A549 (cell line): ENCODE data around the gene LTBP4. TPM values are rescaled to one million over a fixed set of nuclear protein-coding genes. Genes with fewer than 3 reads are reported as not detected.

Source experiments
- ATAC-seq, 2 experiments: fragments of 200-7000 bp in 1 of 2; fragments of >200 bp in 1 of 2; cut with Nextera tagmentation in 1 of 2; cut with Tn5 transposase in 1 of 2; 3 replicates each; pipeline versions ENCODE4 v1.8.0 to v1.9.1; 2018 to 2020; ENCODE audit warnings: mild to moderate bottlenecking in 1 of 2, moderate library complexity in 1 of 2
- CTCF ChIA-PET: fragments of 300-600 bp; sonication (Branson Sonifier 250); formaldehyde crosslinking; extraction: SDS; loops from one replicate; lab custom pipeline; 2021; ENCODE audit warnings: antibody characterized with exemption, inconsistent platforms; lab: Yijun Ruan, JAX
- POLR2A ChIA-PET: fragments of 350-600 bp; formaldehyde crosslinking; extraction: SDS; loops from one replicate; lab custom pipeline; 2021; ENCODE audit warnings: antibody characterized with exemption, inconsistent platforms; lab: Yijun Ruan, JAX
- DNase-seq, 2 experiments: peaks; one replicate each; pipeline versions ENCODE4 v3.0.0 to v3.0.0-alpha.2; 2011 to 2016; ENCODE audit warnings: low read depth in 1 of 2, low spot score in 1 of 2
- FAIRE-seq: peaks from 2 replicates; lab custom pipeline; 2011; peaks lifted over from hg19 to GRCh38; lab: Jason Lieb, UNC
- H3K27ac ChIP-seq, 2 experiments: fragments of >200 bp; sonication (Bioruptor Twin); formaldehyde crosslinking; 3 replicates each; pipeline ENCODE4 v1.5.1; 2016 to 2017
- H3K4me1 ChIP-seq: fragments of >200 bp; sonication (Bioruptor Twin); formaldehyde crosslinking; 3 replicates; pipeline ENCODE4 v1.6.1; 2016
- H3K4me2 ChIP-seq: fragments of >200 bp; sonication (Bioruptor Twin); formaldehyde crosslinking; 3 replicates; pipeline ENCODE4 v1.6.1; 2016
- H3K4me3 ChIP-seq: fragments of >200 bp; sonication (Bioruptor Twin); formaldehyde crosslinking; 3 replicates; pipeline ENCODE4 v1.5.1; 2016
- H3K9me3 ChIP-seq: fragments of >200 bp; sonication (Bioruptor Twin); formaldehyde crosslinking; 3 replicates; pipeline ENCODE4 v1.6.1; 2016
- CBX2 ChIP-seq: fragments of 200-600 bp; sonication (generic); IDR thresholded peaks from 2 replicates; pipeline ENCODE4 v1.6.1; 2016; ENCODE audit warnings: low read depth, mild to moderate bottlenecking, borderline replicate concordance
- CTCF ChIP-seq: fragments of >200 bp; sonication (Bioruptor Twin); formaldehyde crosslinking; IDR thresholded peaks from 3 replicates; pipeline ENCODE4 v1.5.1; 2016
- ESRRA ChIP-seq: fragments of 150-350 bp; IDR thresholded peaks from 2 replicates; pipeline ENCODE4 v1.6.1; 2014; ENCODE audit warnings: mild to moderate bottlenecking, low read length, borderline replicate concordance
- FOSB ChIP-seq: fragments of 250-450 bp; sonication (Bioruptor Pico); IDR thresholded peaks from 2 replicates; pipeline ENCODE4 v1.5.0; 2020; ENCODE audit warnings: mild to moderate bottlenecking, moderate library complexity
- GATA3 ChIP-seq: IDR thresholded peaks from 2 replicates; pipeline ENCODE4 v1.6.1; 2012; ENCODE audit warnings: borderline replicate concordance
- HDAC2 ChIP-seq: fragments of 200-600 bp; sonication (generic); IDR thresholded peaks from 2 replicates; pipeline ENCODE4 v1.6.1; 2016
- HOXB5 ChIP-seq: fragments of 250-450 bp; sonication (Bioruptor Pico); IDR thresholded peaks from 2 replicates; pipeline ENCODE4 v1.5.0; 2020; ENCODE audit warnings: mild to moderate bottlenecking, moderate library complexity
- MAX ChIP-seq: IDR thresholded peaks from 2 replicates; pipeline ENCODE4 v1.6.1; 2012
- NPAS2 ChIP-seq: fragments of 250-450 bp; sonication (Bioruptor Pico); IDR thresholded peaks from 2 replicates; pipeline ENCODE4 v1.8.0; 2022; ENCODE audit warnings: mild to moderate bottlenecking, moderate library complexity, borderline replicate concordance
- PBX3 ChIP-seq: IDR thresholded peaks from 2 replicates; pipeline ENCODE4 v1.6.1; 2012
- RAD21 ChIP-seq, 2 experiments: fragments of >200 bp in 1 of 2; sonication (Bioruptor Twin) in 1 of 2; formaldehyde crosslinking in 1 of 2; IDR thresholded peaks in 1 of 2; conservative IDR thresholded peaks in 1 of 2; 2 replicates in 1 of 2; 3 replicates in 1 of 2; pipeline ENCODE4 v1.6.1; 2012 to 2018; ENCODE audit warnings: inconsistent platforms in 1 of 2
- RARB ChIP-seq: fragments of 250-450 bp; sonication (Bioruptor Pico); IDR thresholded peaks from 2 replicates; pipeline ENCODE4 v1.8.0; 2021; ENCODE audit warnings: mild to moderate bottlenecking, moderate library complexity
- RCOR1 ChIP-seq: fragments of 150-350 bp; IDR thresholded peaks from 2 replicates; pipeline ENCODE4 v1.6.1; 2014; ENCODE audit warnings: antibody characterized with exemption, low read length, low read depth
- RNF2 ChIP-seq: fragments of 200-600 bp; sonication (generic); IDR thresholded peaks from 2 replicates; pipeline ENCODE4 v1.6.1; 2016; ENCODE audit warnings: low read depth, mild to moderate bottlenecking, antibody characterized with exemption, moderate library complexity, borderline replicate concordance
- TFCP2L1 ChIP-seq: fragments of 250-450 bp; sonication (Bioruptor Pico); IDR thresholded peaks from 2 replicates; pipeline ENCODE4 v1.5.0; 2021; ENCODE audit warnings: mild to moderate bottlenecking
- TP53 ChIP-seq: fragments of 250-450 bp; sonication (Bioruptor Pico); IDR thresholded peaks from 2 replicates; pipeline ENCODE4 v1.5.0; 2021; ENCODE audit warnings: mild to moderate bottlenecking, moderate library complexity
- USF2 ChIP-seq: fragments of 450-650 bp; IDR thresholded peaks from 2 replicates; pipeline ENCODE4 v1.6.1; 2014; ENCODE audit warnings: antibody characterized with exemption
- ZFP36 ChIP-seq: fragments of 450-650 bp; IDR thresholded peaks from 2 replicates; pipeline ENCODE4 v1.6.1; 2014; ENCODE audit warnings: borderline replicate concordance; ENCODE audit not compliant: partially characterized antibody
- WGBS: methylation state at CpG from one replicate; pipeline ENCODE4 v1.1.6; 2017; ENCODE audit errors: missing lambda C conversion rate; 5-methylcytosine and 5-hydroxymethylcytosine counted together
- polyA plus RNA-seq, 4 experiments: library from polyadenylated mRNA; depleted of rRNA in 3 of 4; stranded (reverse); fragments of >200 nt; fragmentation: RNase III in 1 of 4; extraction: RNeasy Plus Mini Kit Qiagen cat#74134 plus additional on column Dnase treatment in 1 of 4; gene quantifications; 2 replicates in 3 of 4; 3 replicates in 1 of 4; pipeline ENCODE4 v1.2.3, GENCODE V29; 2011 to 2017

Gene LTBP4
- polyA plus RNA-seq, 2 of the 4 experiments (the other 2 are of a cell fraction), result 23.1 to 43.2 TPM

GRCh38 chr19:40576585-40577451 is 24.4 kb upstream of the LTBP4 start, which contains the start of gene SHKBP1 (continued):
- no peak for TF ChIP-seq RNF2
- no peak for TF ChIP-seq USF2
- TF ChIP-seq TP53 (CRISPR knock-in tag), result no peak
- TF ChIP-seq ESRRA, result 0 out of 2 replicates have a peak, but pooled peaks have one; percentile 5
- no peak for TF ChIP-seq HDAC2
- TF ChIP-seq HOXB5 (CRISPR knock-in tag), result no peak
- no peak for TF ChIP-seq TFCP2L1 (CRISPR knock-in tag)
- TF ChIP-seq PBX3, result peak; percentile 100
- no peak for TF ChIP-seq RAD21 (conservative IDR thresholded peaks at IDR 0.05 in 1 of 2, IDR thresholded peaks at IDR 0.05 in 1 of 2)
- TF ChIP-seq ZFP36, result no peak
- peak; percentile 36; the same call in 1 of the 2 replicates for TF ChIP-seq GATA3
- no peak for TF ChIP-seq RCOR1
- TF ChIP-seq MAX, result peak; percentile 68
- no peak for TF ChIP-seq FOSB (CRISPR knock-in tag)
- no peak for TF ChIP-seq RARB (CRISPR knock-in tag)
- no peak for TF ChIP-seq NPAS2 (CRISPR knock-in tag)
- TF ChIP-seq CTCF, result no peak

GRCh38 chr19:40578442-40578908 is 22.7 kb upstream of the LTBP4 start:
- Histone ChIP-seq H3K4me3 (no peak overlapping the region), H3K4me2 (peak overlapping the region; percentile 84; the same call in 2 of the 3 replicates), H3K27ac (no peak overlapping the region), H3K4me1 (peaks cover 19% of the 10 kb centered on the region), H3K9me3 (no peaks in the 10 kb centered on the region)
- DNase-seq (peak; percentile 79 to 88), FAIRE-seq (peak; percentile 56), ATAC-seq (peak in 1 of 2 experiments; percentile 49; a peak in 3 of 6 replicates)
- ChIA-PET CTCF (interaction anchor here (1.5 to 35.2 kb wide), 4 partner anchors 9 to 55 kb away, joined by 4 to 2247 read pairs (median 200); partner anchors contain the start of gene LTBP4), POLR2A (interaction anchor here (1.4 kb wide), 1 partner anchor 8 kb away, joined by 3 read pairs; no protein-coding TSS in a partner anchor)
- 83% methylated on average over 12 of the region's 12 CpGs for WGBS
- no peak for TF ChIP-seq CBX2
- TF ChIP-seq GATA3, result 0 out of 2 replicates have a peak, but pooled peaks have one; percentile 13
- TF ChIP-seq, all 56 proteins: peak for 1

- H3K4me3 ChIP-seq, result no peak overlapping the region
- peaks cover 40% of the 10 kb centered on the region for H3K4me1 ChIP-seq
- CTCF ChIA-PET, result interaction anchor here (1.6 to 35.2 kb wide), 3 partner anchors 19 to 54 kb away, joined by 7 to 2247 read pairs (median 385); partner anchors contain the start of gene LTBP4
- no peak for DNase-seq
- ATAC-seq, result no peak
- 92% methylated on average over 13 of the region's 13 CpGs for WGBS
- no peak for TF ChIP-seq HDAC2
- TF ChIP-seq, all 56 proteins: peak for 0
- Histone ChIP-seq H3K27ac (no peak overlapping the region), H3K4me2 (no peak overlapping the region), H3K9me3 (no peaks in the 10 kb centered on the region)
- no peak for FAIRE-seq
- POLR2A ChIA-PET, result no interaction called here
These were observed 20.6 kb upstream of the LTBP4 start for GRCh38 chr19:40580619-40581018.
